Liver (tissue), 6 donors: ENCODE results near the gene TRIM40. TPM values are rescaled to one million over a fixed set of nuclear protein-coding genes. Genes with fewer than 3 reads are reported as not detected.

Experiments used
- SP1 ChIP-seq: IDR thresholded peaks from 2 replicates; pipeline ENCODE4 v1.6.1; 2018; ENCODE audit warnings: antibody characterized with exemption, mild to moderate bottlenecking
- TAF1 ChIP-seq: conservative IDR thresholded peaks from 2 replicates; pipeline ENCODE4 v1.6.1; 2016; ENCODE audit warnings: antibody characterized with exemption, mild to moderate bottlenecking
- YY1 ChIP-seq: IDR thresholded peaks from 2 replicates; pipeline ENCODE4 v1.6.1; 2016; ENCODE audit warnings: antibody characterized with exemption, mild to moderate bottlenecking
- polyA plus RNA-seq, 2 donors: library from polyadenylated mRNA; stranded (reverse) in 1 of 2; unstranded in 1 of 2; fragments of 200-250 nt in 1 of 2; fragments of >200 nt in 1 of 2; fragmentation: Nextera tagmentation in 1 of 2; extraction: Ambion mirVana in 1 of 2; gene quantifications; one replicate each; pipeline versions ENCODE4 v1.2.1 to v1.2.3, GENCODE V29; 2013 to 2015
- small RNA-seq: library from RNA; depleted of rRNA; stranded (forward); fragments of <200 nt; gene quantifications from one replicate; pipeline ENCODE3, GENCODE V24; 2014
- total RNA-seq, 2 donors: library from RNA; depleted of rRNA; stranded (reverse); fragments of >200 nt; gene quantifications; one replicate each; pipeline ENCODE4 v1.2.3, GENCODE V29; 2014
- TF ChIP-seq, protein P1 (sequence below): fragments of 150-350 bp; IDR thresholded peaks from 2 replicates; pipeline ENCODE4 v1.5.1; 2017; ENCODE audit warnings: improper control_type of control experiment, low read depth, low read length; ENCODE audit not compliant: missing input control
- donor health status: healthy.
- donor health status: healthy.
- donor health status: healthy.

Gene TRIM40
- total and polyA plus RNA-seq, 4 donors = 0.51 TPM; not detected in 3

DNA sequence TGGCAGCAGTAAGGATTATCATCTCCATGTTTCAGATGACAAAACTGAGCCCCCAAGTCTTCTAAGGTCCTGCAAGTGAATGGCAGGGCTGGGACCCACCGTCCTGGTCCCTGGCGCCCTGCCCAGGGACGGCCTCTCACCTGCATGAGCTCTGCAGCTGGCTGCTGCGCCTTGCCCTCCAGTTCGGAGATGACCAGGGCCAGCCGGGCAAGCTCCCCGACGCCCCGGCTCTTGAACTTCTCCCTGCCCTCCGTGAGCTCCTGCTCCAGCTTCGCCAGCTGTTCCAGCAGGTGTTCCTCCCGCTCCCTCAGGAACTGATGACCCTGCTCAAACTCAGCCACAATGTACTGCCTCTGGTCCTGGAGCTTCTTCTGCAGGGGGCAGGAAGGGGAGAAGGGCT is 60.4 kb downstream of the TRIM40 start (continued):
- TF ChIP-seq YY1 = no peak
- TF ChIP-seq SP1 = no peak
- no peak for TF ChIP-seq TAF1
- TF ChIP-seq, protein P1, sequence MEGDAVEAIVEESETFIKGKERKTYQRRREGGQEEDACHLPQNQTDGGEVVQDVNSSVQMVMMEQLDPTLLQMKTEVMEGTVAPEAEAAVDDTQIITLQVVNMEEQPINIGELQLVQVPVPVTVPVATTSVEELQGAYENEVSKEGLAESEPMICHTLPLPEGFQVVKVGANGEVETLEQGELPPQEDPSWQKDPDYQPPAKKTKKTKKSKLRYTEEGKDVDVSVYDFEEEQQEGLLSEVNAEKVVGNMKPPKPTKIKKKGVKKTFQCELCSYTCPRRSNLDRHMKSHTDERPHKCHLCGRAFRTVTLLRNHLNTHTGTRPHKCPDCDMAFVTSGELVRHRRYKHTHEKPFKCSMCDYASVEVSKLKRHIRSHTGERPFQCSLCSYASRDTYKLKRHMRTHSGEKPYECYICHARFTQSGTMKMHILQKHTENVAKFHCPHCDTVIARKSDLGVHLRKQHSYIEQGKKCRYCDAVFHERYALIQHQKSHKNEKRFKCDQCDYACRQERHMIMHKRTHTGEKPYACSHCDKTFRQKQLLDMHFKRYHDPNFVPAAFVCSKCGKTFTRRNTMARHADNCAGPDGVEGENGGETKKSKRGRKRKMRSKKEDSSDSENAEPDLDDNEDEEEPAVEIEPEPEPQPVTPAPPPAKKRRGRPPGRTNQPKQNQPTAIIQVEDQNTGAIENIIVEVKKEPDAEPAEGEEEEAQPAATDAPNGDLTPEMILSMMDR = no peak

Small RNAs within 50 kb of the gene (small RNA-seq; reads per million reads assigned to genes)
- gene RF00554 = not detected

Other genes starting within 250 kb of the TRIM40 start
- 100 to 1,000 TPM; 145 to 191 TPM for gene HLA-A, start 193.6 kb upstream of the TRIM40 start, total RNA-seq
- gene HLA-A, start 193.6 kb upstream of the TRIM40 start, polyA plus RNA-seq = 100 to 1,000 TPM; 256 to 321 TPM
- gene POLR1H, start 74.9 kb upstream of the TRIM40 start, total RNA-seq = 10 to 100 TPM in 1 of 2 donors, 1 to 10 TPM in 1; 7.0 to 17.2 TPM
- gene POLR1H, start 74.9 kb upstream of the TRIM40 start, polyA plus RNA-seq = 10 to 100 TPM; 16.3 to 27.5 TPM
- 10 to 100 TPM in 1 of 2 donors, 1 to 10 TPM in 1; 7.8 to 12.1 TPM for gene PPP1R11, start 68.9 kb upstream of the TRIM40 start, total RNA-seq
- 10 to 100 TPM; 26.9 to 30.9 TPM for gene PPP1R11, start 68.9 kb upstream of the TRIM40 start, polyA plus RNA-seq
- gene RNF39, start 60.4 kb upstream of the TRIM40 start, total RNA-seq = not detected
- gene RNF39, start 60.4 kb upstream of the TRIM40 start, polyA plus RNA-seq = under 1 TPM; 0.03 to 0.13 TPM
- gene TRIM31, start 23.1 kb upstream of the TRIM40 start, total RNA-seq = under 1 TPM; 0.17 to 0.79 TPM
- gene TRIM31, start 23.1 kb upstream of the TRIM40 start, polyA plus RNA-seq = 1 to 10 TPM in 1 of 2 donors, under 1 TPM in 1; 0.16 to 1.3 TPM
- 100 to 1,000 TPM in 1 of 2 donors, under 1 TPM in 1; 0.75 to 128 TPM for gene TRIM10, start 25.1 kb downstream of the TRIM40 start, total RNA-seq
- under 1 TPM; 0.29 to 0.72 TPM for gene TRIM10, start 25.1 kb downstream of the TRIM40 start, polyA plus RNA-seq
- 1 to 10 TPM; 1.6 to 2.2 TPM for gene TRIM15, start 27.4 kb downstream of the TRIM40 start, total RNA-seq
- 1 to 10 TPM; 1.6 to 2.8 TPM for gene TRIM15, start 27.4 kb downstream of the TRIM40 start, polyA plus RNA-seq
- 10 to 100 TPM; 14.9 to 50.1 TPM for gene TRIM26, start 77.3 kb downstream of the TRIM40 start, total RNA-seq
- gene TRIM26, start 77.3 kb downstream of the TRIM40 start, polyA plus RNA-seq = 10 to 100 TPM; 16.9 to 30.9 TPM
- gene TRIM39, start 190.8 kb downstream of the TRIM40 start, total RNA-seq = 10 to 100 TPM in 1 of 2 donors, 1 to 10 TPM in 1; 3.5 to 11.0 TPM
- 1 to 10 TPM; 2.7 to 5.4 TPM for gene TRIM39, start 190.8 kb downstream of the TRIM40 start, polyA plus RNA-seq
- 10 to 100 TPM in 1 of 2 donors, 1 to 10 TPM in 1; 9.3 to 19.8 TPM for gene RPP21, start 209.0 kb downstream of the TRIM40 start, total RNA-seq
- 10 to 100 TPM; 22.2 to 32.9 TPM for gene RPP21, start 209.0 kb downstream of the TRIM40 start, polyA plus RNA-seq